MCF 10A (cell line): ENCODE data around the gene TRABD2A. TPM values are rescaled to one million over a fixed set of nuclear protein-coding genes. Genes with fewer than 3 reads are reported as not detected.

Experiments
- BruUV-seq: library from RNA; stranded (reverse); fragments of 400-500 nt; replicated peaks from 2 replicates; lab custom pipeline; 2021; lab: Mats Ljungman, UMichigan
- CTCF ChIA-PET: fragments of 300-600 bp; sonication (Branson Sonifier 250); formaldehyde crosslinking; extraction: SDS; loops from one replicate; lab custom pipeline; 2021; ENCODE audit warnings: antibody characterized with exemption, inconsistent platforms; lab: Yijun Ruan, JAX
- POLR2A ChIA-PET: fragments of 300-600, 350-650 bp; sonication (Branson Sonifier 250); formaldehyde crosslinking; extraction: SDS; loops from one replicate; lab custom pipeline; 2020; ENCODE audit warnings: antibody characterized with exemption, inconsistent platforms; lab: Yijun Ruan, JAX
- DNase-seq: peaks from one replicate; pipeline ENCODE4 v3.0.0-alpha.2; 2018; ENCODE audit not compliant: unreplicated experiment
- H3K27ac Mint-ChIP-seq: one replicate; pipeline ENCODE4 v1.8.0; 2022; ENCODE audit warnings: mild to moderate bottlenecking, low read depth, mixed read lengths; ENCODE audit not compliant: unreplicated experiment
- H3K27me3 Mint-ChIP-seq: one replicate; pipeline ENCODE4 v1.8.0; 2022; ENCODE audit warnings: mixed read lengths; ENCODE audit not compliant: insufficient read depth, unreplicated experiment
- H3K36me3 Mint-ChIP-seq: one replicate; pipeline ENCODE4 v1.8.0; 2022; ENCODE audit warnings: mild to moderate bottlenecking, moderate library complexity, mixed read lengths; ENCODE audit not compliant: insufficient read depth, unreplicated experiment
- H3K4me1 Mint-ChIP-seq: one replicate; pipeline ENCODE4 v1.8.0; 2022; ENCODE audit warnings: mixed read lengths; ENCODE audit not compliant: insufficient read depth, unreplicated experiment
- H3K4me3 Mint-ChIP-seq: one replicate; pipeline ENCODE4 v1.8.0; 2022; ENCODE audit warnings: mild to moderate bottlenecking, moderate library complexity, mixed read lengths; ENCODE audit not compliant: unreplicated experiment
- H3K9me3 Mint-ChIP-seq: one replicate; pipeline ENCODE4 v1.8.0; 2022; ENCODE audit warnings: mixed read lengths; ENCODE audit not compliant: unreplicated experiment
- CTCF ChIP-seq: fragments of 200-600 bp; IDR thresholded peaks from one replicate; pipeline ENCODE4 v1.8.0; 2022; ENCODE audit warnings: antibody characterized with exemption, mild to moderate bottlenecking; ENCODE audit not compliant: unreplicated experiment
- intact Hi-C: fragments of 100-400 bp; cut with micrococcal nuclease; formaldehyde crosslinking; loops from 2 replicates; pipeline ENCODE4 v1.14.1; 2022
- total RNA-seq: library from RNA; stranded (reverse); gene quantifications from 2 replicates; pipeline ENCODE4 v1.2.3, GENCODE V29; 2022

TRABD2A gene
- total RNA-seq, 1 experiment from 2014 or later: 20.0 TPM

- H3K4me1 Mint-ChIP-seq: no peaks in the 10 kb centered on the region
- no peak overlapping the region for H3K4me3 Mint-ChIP-seq
- H3K27me3 Mint-ChIP-seq: no peaks in the 10 kb centered on the region
- H3K36me3 Mint-ChIP-seq: no peaks in the 10 kb centered on the region
- POLR2A ChIA-PET: no interaction called here
- no TSS peak for BruUV-seq
- H3K9me3 Mint-ChIP-seq: no peaks in the 10 kb centered on the region
- TF ChIP-seq CTCF: no peak
- intact Hi-C loops: no loop called here
- CTCF ChIA-PET: no interaction called here
- DNase-seq: no peak
- H3K27ac Mint-ChIP-seq: no peak overlapping the region
These were observed 50.8 kb downstream of the TRABD2A start for GRCh38 chr2:84830095-84830494.

GRCh38 chr2:84829693-84830092 lies 51.2 kb downstream of the TRABD2A start:
- intact Hi-C loops: no loop called here
- H3K36me3 Mint-ChIP-seq: no peaks in the 10 kb centered on the region
- DNase-seq: no peak
- ChIA-PET CTCF (no interaction called here), POLR2A (no interaction called here)
- no peak overlapping the region for H3K4me3 Mint-ChIP-seq
- no peaks in the 10 kb centered on the region for H3K27me3 Mint-ChIP-seq
- no peak overlapping the region for H3K27ac Mint-ChIP-seq
- no peaks in the 10 kb centered on the region for H3K4me1 Mint-ChIP-seq
- no peaks in the 10 kb centered on the region for H3K9me3 Mint-ChIP-seq
- BruUV-seq: no TSS peak
- no peak for TF ChIP-seq CTCF

GRCh38 chr2:84827978-84828575 lies 52.8 kb downstream of the TRABD2A start:
- BruUV-seq: no TSS peak
- TF ChIP-seq CTCF: no peak
- Mint-ChIP-seq H3K27ac (no peak overlapping the region), H3K4me3 (no peak overlapping the region), H3K27me3 (no peaks in the 10 kb centered on the region), H3K9me3 (no peaks in the 10 kb centered on the region), H3K36me3 (no peaks in the 10 kb centered on the region), H3K4me1 (no peaks in the 10 kb centered on the region)
- intact Hi-C loops: no loop called here
- ChIA-PET POLR2A (no interaction called here), CTCF (interaction anchor here (0.6 to 1.2 kb wide), 2 partner anchors 24 to 97 kb away, joined by 4 to 5 read pairs; no protein-coding TSS in a partner anchor)
- DNase-seq: no peak

- CTCF ChIA-PET: no interaction called here
These were observed 57.1 kb downstream of the TRABD2A start for GRCh38 chr2:84823788-84824187.

More at GRCh38 chr2:84823788-84824187, 57.1 kb downstream of the TRABD2A start:
- BruUV-seq: no TSS peak
- Mint-ChIP-seq H3K27ac (no peak overlapping the region), H3K4me3 (no peak overlapping the region), H3K27me3 (no peaks in the 10 kb centered on the region), H3K4me1 (no peaks in the 10 kb centered on the region), H3K36me3 (no peaks in the 10 kb centered on the region), H3K9me3 (no peaks in the 10 kb centered on the region)
- POLR2A ChIA-PET: no interaction called here
- no peak for DNase-seq
- TF ChIP-seq CTCF: no peak
- intact Hi-C loops: no loop called here
